ENCODE results near the gene ACOXL.
"Not testable (repeated sequence)": the region's sequence is repeated elsewhere in the genome, so short reads cannot be mapped to it uniquely, and the experiment has no call there.

The ACOXL gene

GRCh38 chr2:111057721-111058120 lies 325.3 kb downstream of the ACOXL start:
- in situ Hi-C loops (cut with HindIII; ENCODE audit: low pct_unique_long_range_greater_than_20kb, low sequenced_read_pairs): no loop called here
- no peak for DNase-seq (ENCODE audit: low read depth in 1 of 2, low spot score in 1 of 2)
- TF ChIP-seq JUND (IDR thresholded peaks at IDR 0.05; ENCODE audit: low read depth): no peak

- no peak for TF ChIP-seq JUND (IDR thresholded peaks at IDR 0.05; ENCODE audit: low read depth)
- no peak for DNase-seq (ENCODE audit: low read depth in 1 of 2, low spot score in 1 of 2)
- in situ Hi-C loops (cut with HindIII; ENCODE audit: low pct_unique_long_range_greater_than_20kb, low sequenced_read_pairs): no loop called here
Measured at GRCh38 chr2:111058264-111058663, 325.9 kb downstream of the ACOXL start.

- in situ Hi-C loops (cut with HindIII; ENCODE audit: low pct_unique_long_range_greater_than_20kb, low sequenced_read_pairs): no loop called here
- no peak for TF ChIP-seq JUND (IDR thresholded peaks at IDR 0.05; ENCODE audit: low read depth)
- no peak for DNase-seq (ENCODE audit: low read depth in 1 of 2, low spot score in 1 of 2)
Measured at GRCh38 chr2:111061191-111061590, 328.8 kb downstream of the ACOXL start.

GRCh38 chr2:111062417-111062816 lies 330.0 kb downstream of the ACOXL start:
- no peak for TF ChIP-seq JUND (IDR thresholded peaks at IDR 0.05; ENCODE audit: low read depth)
- no peak for DNase-seq (ENCODE audit: low read depth in 1 of 2, low spot score in 1 of 2)
- in situ Hi-C loops (cut with HindIII; ENCODE audit: low pct_unique_long_range_greater_than_20kb, low sequenced_read_pairs): no loop called here

DNA sequence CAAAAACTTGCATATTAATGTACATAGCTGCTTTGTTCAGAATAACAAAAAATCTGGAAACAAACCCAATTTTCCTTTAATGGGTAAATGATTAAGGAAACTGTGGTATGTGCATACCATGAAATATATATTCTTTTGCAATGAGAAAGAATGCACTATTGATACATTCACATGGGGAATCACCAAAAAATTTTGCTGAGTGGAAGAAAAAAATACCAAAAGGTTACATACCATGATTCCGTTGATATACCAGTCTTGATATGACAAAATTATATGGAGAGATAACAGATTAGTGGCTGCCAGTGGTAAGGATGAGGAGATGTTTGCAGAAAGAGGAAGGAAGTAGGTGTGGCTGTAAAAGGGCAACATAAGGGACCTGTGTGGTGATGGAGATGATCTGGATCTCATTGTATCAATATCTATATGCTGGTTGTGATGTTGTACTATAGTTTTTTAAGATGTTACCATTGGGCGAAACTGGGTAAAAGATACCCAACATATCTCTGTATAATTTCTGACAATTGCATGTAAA lies 333.8 kb downstream of the ACOXL start:
- no peak for TF ChIP-seq JUND (IDR thresholded peaks at IDR 0.05; ENCODE audit: low read depth)
- DNase-seq (ENCODE audit: low read depth in 1 of 2, low spot score in 1 of 2): no peak
- in situ Hi-C loops (cut with HindIII; ENCODE audit: low pct_unique_long_range_greater_than_20kb, low sequenced_read_pairs): no loop called here

- in situ Hi-C loops (cut with HindIII; ENCODE audit: low pct_unique_long_range_greater_than_20kb, low sequenced_read_pairs): no loop called here
- TF ChIP-seq JUND (IDR thresholded peaks at IDR 0.05; ENCODE audit: low read depth): no peak
- DNase-seq (ENCODE audit: low read depth in 1 of 2, low spot score in 1 of 2): peak; percentile 20 to 84
Measured at GRCh38 chr2:111068435-111069058, 336.2 kb downstream of the ACOXL start.

DNA sequence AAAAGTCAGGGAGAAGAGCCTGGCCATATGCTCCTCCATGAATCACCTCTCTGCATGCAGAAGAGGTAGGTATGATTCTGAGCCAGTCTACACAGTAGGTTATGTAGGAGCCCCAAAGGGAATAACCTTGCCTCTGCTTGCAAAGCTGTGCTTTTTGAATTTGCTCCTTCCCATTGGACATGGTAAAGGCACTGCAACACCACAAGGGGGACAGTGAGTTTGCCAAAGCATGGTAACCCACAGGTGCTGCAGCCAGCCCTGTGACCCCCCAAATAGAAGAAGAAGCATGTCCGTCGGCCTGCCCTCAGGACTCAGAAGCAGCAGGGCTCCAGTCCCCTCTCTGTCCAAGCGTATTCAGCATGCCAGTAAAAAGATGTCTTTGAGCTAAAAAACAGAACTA lies 337.3 kb downstream of the ACOXL start:
- DNase-seq (ENCODE audit: low read depth in 1 of 2, low spot score in 1 of 2): no peak
- TF ChIP-seq JUND (IDR thresholded peaks at IDR 0.05; ENCODE audit: low read depth): no peak
- in situ Hi-C loops (cut with HindIII; ENCODE audit: low pct_unique_long_range_greater_than_20kb, low sequenced_read_pairs): no loop called here

DNA sequence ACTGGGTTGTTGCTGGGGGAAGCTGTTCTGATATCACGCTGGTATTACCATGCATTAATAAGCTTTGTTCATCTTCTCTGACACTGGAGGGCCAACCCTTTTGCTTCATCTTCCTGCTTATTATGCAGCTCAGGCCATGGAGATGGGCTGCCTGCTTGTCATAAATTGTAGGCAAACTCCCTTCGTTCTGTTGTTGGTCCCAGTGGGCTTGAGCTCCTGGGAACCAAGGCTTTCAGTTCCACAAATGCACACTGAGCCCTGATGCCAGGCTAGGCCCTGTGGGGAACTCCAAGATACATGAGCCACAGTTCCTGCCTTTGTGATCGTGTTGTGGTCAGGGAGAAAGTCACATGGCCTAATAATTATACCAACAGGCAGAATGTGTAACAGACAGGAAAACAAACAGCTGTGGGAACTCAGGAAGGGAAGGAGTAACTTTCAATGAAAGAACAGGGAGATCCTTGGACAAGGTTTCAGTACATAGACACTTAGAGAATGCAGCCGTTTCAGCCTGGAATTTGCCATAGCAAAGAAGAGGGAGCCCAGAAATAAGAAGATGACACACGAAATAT lies 339.3 kb downstream of the ACOXL start:
- no peak for TF ChIP-seq JUND (IDR thresholded peaks at IDR 0.05; ENCODE audit: low read depth)
- in situ Hi-C loops (cut with HindIII; ENCODE audit: low pct_unique_long_range_greater_than_20kb, low sequenced_read_pairs): no loop called here
- DNase-seq (ENCODE audit: low read depth in 1 of 2, low spot score in 1 of 2): no peak

DNA sequence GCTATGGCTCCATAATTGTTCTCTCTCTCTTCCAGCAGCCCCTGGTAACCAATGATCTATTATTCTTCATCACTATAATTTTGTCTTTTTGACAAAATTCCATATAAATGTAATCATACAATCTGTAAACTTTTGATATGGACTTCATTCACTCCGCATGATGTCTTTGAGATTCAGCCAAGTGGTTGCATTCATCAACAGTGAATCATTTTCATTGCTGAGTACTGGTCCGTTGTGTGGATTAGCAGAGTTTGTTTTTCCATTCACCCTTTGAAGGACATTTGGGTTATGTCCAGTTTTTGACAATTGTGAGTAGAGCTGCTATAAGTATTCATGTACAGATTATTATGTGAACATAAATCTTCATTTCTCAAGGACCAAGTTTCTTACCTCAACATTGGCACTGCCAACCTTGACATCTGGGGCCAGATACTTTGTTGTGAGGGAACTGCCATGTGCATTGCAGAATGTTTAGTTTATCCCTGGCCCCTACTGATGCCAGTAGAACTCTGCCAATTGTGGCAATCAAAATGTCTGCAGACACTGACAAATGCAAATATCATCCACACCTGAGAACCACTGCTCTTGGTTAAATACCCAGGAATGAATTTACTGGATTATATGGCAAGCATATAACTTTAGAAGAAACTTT lies 340.0 kb downstream of the ACOXL start:
- in situ Hi-C loops (cut with HindIII; ENCODE audit: low pct_unique_long_range_greater_than_20kb, low sequenced_read_pairs): no loop called here
- DNase-seq (ENCODE audit: low read depth in 1 of 2, low spot score in 1 of 2): no peak

GRCh38 chr2:111082659-111083058 lies 350.3 kb downstream of the ACOXL start:
- DNase-seq (ENCODE audit: low read depth in 1 of 2, low spot score in 1 of 2); in situ Hi-C loops (cut with HindIII; ENCODE audit: low pct_unique_long_range_greater_than_20kb, low sequenced_read_pairs): not testable (repeated sequence)

More for the DNA sequence above, 340.0 kb downstream of the ACOXL start:
- no peak for TF ChIP-seq JUND (IDR thresholded peaks at IDR 0.05; ENCODE audit: low read depth)

DNA sequence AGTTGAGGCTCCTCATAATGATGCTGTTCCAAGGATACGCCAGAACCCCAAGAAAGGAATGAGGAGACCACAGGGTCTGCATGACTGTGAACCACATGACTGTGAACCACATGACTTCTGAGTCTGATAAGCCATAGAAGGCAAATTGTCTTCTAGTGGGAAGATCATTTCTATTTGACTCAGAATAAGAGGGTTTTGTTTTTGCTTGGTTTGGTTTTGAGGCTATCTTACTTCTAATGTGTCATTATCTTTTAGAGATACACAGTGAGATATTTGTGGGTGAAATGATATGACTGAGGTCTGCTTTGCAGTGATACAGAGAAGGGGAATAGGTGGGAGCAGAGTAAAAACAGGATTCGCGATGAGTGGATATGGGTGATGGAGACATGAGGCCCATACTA lies 359.4 kb downstream of the ACOXL start:
- in situ Hi-C loops (cut with HindIII; ENCODE audit: low pct_unique_long_range_greater_than_20kb, low sequenced_read_pairs): no loop called here
- DNase-seq (ENCODE audit: low read depth in 1 of 2, low spot score in 1 of 2): no peak
- no peak for TF ChIP-seq JUND (IDR thresholded peaks at IDR 0.05; ENCODE audit: low read depth)

GRCh38 chr2:111094691-111095090 lies 362.3 kb downstream of the ACOXL start:
- no peak for DNase-seq (ENCODE audit: low read depth in 1 of 2, low spot score in 1 of 2)
- in situ Hi-C loops (cut with HindIII; ENCODE audit: low pct_unique_long_range_greater_than_20kb, low sequenced_read_pairs): no loop called here
- TF ChIP-seq JUND (IDR thresholded peaks at IDR 0.05; ENCODE audit: low read depth): no peak

- in situ Hi-C loops (cut with HindIII; ENCODE audit: low pct_unique_long_range_greater_than_20kb, low sequenced_read_pairs): no loop called here
- no peak for TF ChIP-seq JUND (IDR thresholded peaks at IDR 0.05; ENCODE audit: low read depth)
- no peak for DNase-seq (ENCODE audit: low read depth in 1 of 2, low spot score in 1 of 2)
Measured at GRCh38 chr2:111095434-111095833, 363.1 kb downstream of the ACOXL start.
